GM23338 (cell line): ENCODE measurements around the gene RALY. TPM values are rescaled to one million over a fixed set of nuclear protein-coding genes. Genes with fewer than 3 reads are reported as not detected.

Experiments used
- ATAC-seq: fragments of 200-7000 bp; cut with Tn5 transposase; 3 replicates; pipeline ENCODE4 v1.9.1; 2020
- DNase-seq: peaks from one replicate; pipeline ENCODE4 v3.0.0-alpha.2; 2015; ENCODE audit warnings: low spot score
- H2AFZ ChIP-seq: fragments of 200-600 bp; sonication (generic); 2 replicates; pipeline ENCODE4 v1.8.0; 2016; ENCODE audit warnings: antibody characterized with exemption, mild to moderate bottlenecking, moderate library complexity
- H3F3A ChIP-seq: fragments of 200-600 bp; sonication (generic); replicated peaks from 2 replicates; pipeline ENCODE4 v1.8.0; 2017; ENCODE audit warnings: antibody characterized with exemption, mixed run types, low read depth
- H3K27ac ChIP-seq: fragments of 200-600 bp; sonication (generic); 2 replicates; pipeline ENCODE4 v1.6.1; 2016; ENCODE audit warnings: low read depth
- H3K27me3 ChIP-seq: fragments of 200-600 bp; sonication (generic); 2 replicates; pipeline ENCODE4 v1.8.0; 2016; ENCODE audit warnings: mild to moderate bottlenecking, mixed run types, moderate library complexity; ENCODE audit not compliant: insufficient read depth
- H3K36me3 ChIP-seq: fragments of 200-600 bp; sonication (generic); 2 replicates; pipeline ENCODE4 v1.8.0; 2016; ENCODE audit warnings: mild to moderate bottlenecking; ENCODE audit not compliant: insufficient read depth
- H3K4me1 ChIP-seq: fragments of 200-600 bp; sonication (generic); 2 replicates; pipeline ENCODE4 v1.8.0; 2016; ENCODE audit warnings: mild to moderate bottlenecking, moderate library complexity; ENCODE audit not compliant: insufficient read depth
- H3K4me2 ChIP-seq: fragments of 200-600 bp; sonication (generic); 2 replicates; pipeline ENCODE4 v1.7.1; 2017; ENCODE audit warnings: mixed run types
- H3K4me3 ChIP-seq: fragments of 200-600 bp; sonication (generic); 2 replicates; pipeline ENCODE4 v1.6.1; 2016; ENCODE audit warnings: mixed run types
- H3K79me2 ChIP-seq: fragments of 200-600 bp; sonication (generic); replicated peaks from 2 replicates; pipeline ENCODE4 v1.8.0; 2017; ENCODE audit warnings: mild to moderate bottlenecking; ENCODE audit not compliant: insufficient read depth
- H3K9me2 ChIP-seq: fragments of 200-600 bp; sonication (generic); 2 replicates; pipeline ENCODE4 v1.8.0; 2017; ENCODE audit not compliant: insufficient read depth
- H4K20me1 ChIP-seq: fragments of 200-600 bp; sonication (generic); replicated peaks from 2 replicates; pipeline ENCODE4 v1.8.0; 2017; ENCODE audit warnings: mild to moderate bottlenecking; ENCODE audit not compliant: insufficient read depth
- H3K27ac Mint-ChIP-seq: 2 replicates; pipeline ENCODE4 v1.8.0; 2020; ENCODE audit warnings: inconsistent platforms, mild to moderate bottlenecking, moderate library complexity, mixed read lengths
- H3K27me3 Mint-ChIP-seq: 3 replicates; pipeline ENCODE4 v1.8.0; 2022; ENCODE audit warnings: low read depth, mild to moderate bottlenecking, moderate library complexity, mixed read lengths, inconsistent platforms; ENCODE audit not compliant: insufficient read depth, poor library complexity
- H3K36me3 Mint-ChIP-seq: 3 replicates; pipeline ENCODE4 v1.8.0; 2021; ENCODE audit warnings: low read depth, mild to moderate bottlenecking, inconsistent platforms, moderate library complexity, mixed read lengths
- H3K4me1 Mint-ChIP-seq: 3 replicates; pipeline ENCODE4 v1.8.0; 2020; ENCODE audit warnings: mild to moderate bottlenecking, inconsistent platforms, mixed read lengths
- H3K4me3 Mint-ChIP-seq: 3 replicates; pipeline ENCODE4 v1.8.0; 2021; ENCODE audit warnings: moderate library complexity, mild to moderate bottlenecking, inconsistent platforms, mixed read lengths
- H3K9me3 Mint-ChIP-seq: 3 replicates; pipeline ENCODE4 v1.8.0; 2020; ENCODE audit warnings: moderate library complexity, mild to moderate bottlenecking, inconsistent platforms, mixed read lengths
- CREB1 ChIP-seq: fragments of 250-450 bp; sonication (Bioruptor Pico); IDR thresholded peaks from 2 replicates; pipeline ENCODE4 v1.5.0; 2020; ENCODE audit warnings: low read depth, mild to moderate bottlenecking, moderate library complexity
- CTCF ChIP-seq, 2 experiments: fragments of 200-600 bp in 1 of 2; sonication (generic) in 1 of 2; conservative IDR thresholded peaks; 2 replicates each; pipeline versions ENCODE4 v1.5.1 to v1.6.1; 2016 to 2017; ENCODE audit warnings: antibody characterized with exemption in 2 of 2, low read depth in 2 of 2, mild to moderate bottlenecking in 2 of 2, moderate library complexity in 1 of 2
- ETS1 ChIP-seq: IDR thresholded peaks from 2 replicates; pipeline ENCODE4 v1.6.1; 2016; ENCODE audit warnings: antibody characterized with exemption
- EZH2 ChIP-seq: fragments of 200-600 bp; sonication (generic); IDR thresholded peaks from one replicate; pipeline ENCODE4 v1.8.0; 2017; ENCODE audit warnings: antibody characterized with exemption, mild to moderate bottlenecking, low read depth; ENCODE audit not compliant: unreplicated experiment
- EZH2phosphoT487 ChIP-seq: fragments of 200-600 bp; sonication (generic); IDR thresholded peaks from one replicate; pipeline ENCODE4 v1.8.1; 2018; ENCODE audit warnings: antibody characterized with exemption; ENCODE audit not compliant: unreplicated experiment
- JUNB ChIP-seq: IDR thresholded peaks from one replicate; pipeline ENCODE4 v1.6.1; 2016; ENCODE audit warnings: antibody characterized with exemption; ENCODE audit not compliant: unreplicated experiment
- POLR2AphosphoS5 ChIP-seq: IDR thresholded peaks from 2 replicates; pipeline ENCODE4 v1.6.1; 2016; ENCODE audit warnings: antibody characterized with exemption, low read depth
- REST ChIP-seq: IDR thresholded peaks from one replicate; pipeline ENCODE4 v1.6.1; 2018; ENCODE audit warnings: antibody characterized with exemption; ENCODE audit not compliant: unreplicated experiment
- STAT1 ChIP-seq: IDR thresholded peaks from one replicate; pipeline ENCODE4 v1.6.1; 2016; ENCODE audit warnings: antibody characterized with exemption; ENCODE audit not compliant: unreplicated experiment
- ZNF114 ChIP-seq: fragments of 250-450 bp; sonication (Bioruptor Pico); IDR thresholded peaks from 2 replicates; pipeline ENCODE4 v1.5.0; 2020; ENCODE audit warnings: mild to moderate bottlenecking, moderate library complexity
- ZNF331 ChIP-seq: fragments of 250-450 bp; sonication (Bioruptor Pico); IDR thresholded peaks from 2 replicates; pipeline ENCODE4 v1.5.0; 2020; ENCODE audit warnings: low read depth, mild to moderate bottlenecking, moderate library complexity
- polyA plus RNA-seq: library from polyadenylated mRNA; unstranded; fragments of >200 nt; fragmentation: Nextera tagmentation; extraction: Ambion mirVana; gene quantifications from 2 replicates; pipeline ENCODE4 v1.2.1, GENCODE V29; 2016
- total RNA-seq: library from RNA; depleted of rRNA; stranded (reverse); fragments of >200 nt; shearing (Covaris generic); gene quantifications from 2 replicates; pipeline ENCODE4 v1.2.3, GENCODE V29; 2014

Gene RALY
- total and polyA plus RNA-seq, 2 experiments from 2014 or later, result 144 to 167 TPM

- no peaks in the 10 kb centered on the region for H3K79me2 ChIP-seq
- no peaks in the 10 kb centered on the region for H3K4me1 ChIP-seq
- H3K4me3 ChIP-seq, result no peak overlapping the region
- TF ChIP-seq REST, result no peak
- no peak for TF ChIP-seq ETS1
- no peak for TF ChIP-seq POLR2AphosphoS5
- TF ChIP-seq JUNB, result no peak
- TF ChIP-seq STAT1, result no peak
- no peak for TF ChIP-seq EZH2phosphoT487
- TF ChIP-seq ZNF331 (CRISPR knock-in tag), result no peak
- no peak for TF ChIP-seq ZNF114 (CRISPR knock-in tag)
- no peak for TF ChIP-seq EZH2
- TF ChIP-seq CTCF (conservative IDR thresholded peaks at IDR 0.05; ENCODE audit: low read depth in 2 of 2), result no peak
- no peak for TF ChIP-seq CREB1 (CRISPR knock-in tag)
- H3K4me3 Mint-ChIP-seq, result no peak overlapping the region
- no peaks in the 10 kb centered on the region for H3K36me3 Mint-ChIP-seq
- no peak overlapping the region for H3K27ac Mint-ChIP-seq
- H3F3A ChIP-seq, result no peaks in the 10 kb centered on the region
- no peaks in the 10 kb centered on the region for H3K9me2 ChIP-seq
- H3K36me3 ChIP-seq, result no peaks in the 10 kb centered on the region
- H2AFZ ChIP-seq, result no peak overlapping the region
- H3K4me1 Mint-ChIP-seq, result no peaks in the 10 kb centered on the region
- no peaks in the 10 kb centered on the region for H3K9me3 Mint-ChIP-seq
- peaks cover 2% of the 10 kb centered on the region for H3K27me3 Mint-ChIP-seq
- no peak overlapping the region for H3K27ac ChIP-seq
- DNase-seq, result no peak
- H3K4me2 ChIP-seq, result no peak overlapping the region
- ATAC-seq, result no peak
- no peaks in the 10 kb centered on the region for H3K27me3 ChIP-seq
- no peaks in the 10 kb centered on the region for H4K20me1 ChIP-seq
These were observed 128.7 kb downstream of the RALY start for GRCh38 chr20:34122274-34122980.
